NCI-H345 treated with DMSO at 0.1 percent for 48 hours (cell line): ENCODE results near the gene RELN.
"Not testable (repeated sequence)": the region's sequence is repeated elsewhere in the genome, so short reads cannot be mapped to it uniquely, and the experiment has no call there.

ENCODE experiments used
- DNase-seq: peaks from one replicate; lab custom pipeline; 2025; ENCODE audit not compliant: unreplicated experiment; lab: John Stamatoyannopoulos, UW

The RELN gene

GRCh38 chr7:103796327-103796962 lies 193.0 kb downstream of the RELN start:
- no peak for DNase-seq

GRCh38 chr7:103795787-103796186 lies 193.7 kb downstream of the RELN start:
- no peak for DNase-seq

- no peak for DNase-seq
Observed at GRCh38 chr7:103795107-103795506, 194.4 kb downstream of the RELN start.

GRCh38 chr7:103794424-103794823 lies 195.0 kb downstream of the RELN start:
- DNase-seq: no peak

GRCh38 chr7:103793614-103794013 lies 195.8 kb downstream of the RELN start:
- no peak for DNase-seq

- DNase-seq: no peak
Observed at GRCh38 chr7:103791894-103792293, 197.6 kb downstream of the RELN start.

- not testable (repeated sequence) for DNase-seq
Observed at GRCh38 chr7:103787041-103787440, 202.4 kb downstream of the RELN start.

GRCh38 chr7:103784646-103785286 lies 204.7 kb downstream of the RELN start:
- no peak for DNase-seq

GRCh38 chr7:103781409-103781808 lies 208.0 kb downstream of the RELN start:
- no peak for DNase-seq

GRCh38 chr7:103780561-103780960 lies 208.9 kb downstream of the RELN start:
- not testable (repeated sequence) for DNase-seq

- no peak for DNase-seq
Observed at GRCh38 chr7:103777440-103777839, 212.0 kb downstream of the RELN start.

- DNase-seq: no peak
Observed at GRCh38 chr7:103773726-103774125, 215.7 kb downstream of the RELN start.

- no peak for DNase-seq
Observed at GRCh38 chr7:103772171-103772773, 217.2 kb downstream of the RELN start.

- DNase-seq: no peak
Observed at GRCh38 chr7:103771294-103771693, 218.2 kb downstream of the RELN start.

- no peak for DNase-seq
Observed at GRCh38 chr7:103766660-103767059, 222.8 kb downstream of the RELN start.

- DNase-seq: no peak
Observed at GRCh38 chr7:103765901-103766300, 223.6 kb downstream of the RELN start.

- DNase-seq: no peak
Observed at GRCh38 chr7:103764901-103765300, 224.6 kb downstream of the RELN start.

- no peak for DNase-seq
Observed at GRCh38 chr7:103762877-103763276, 226.6 kb downstream of the RELN start.

- no peak for DNase-seq
Observed at GRCh38 chr7:103762065-103762760, 227.2 kb downstream of the RELN start.

GRCh38 chr7:103752995-103753394 lies 236.5 kb downstream of the RELN start:
- no peak for DNase-seq

- no peak for DNase-seq
Observed at GRCh38 chr7:103751311-103751880, 238.1 kb downstream of the RELN start.

- DNase-seq: no peak
Observed at GRCh38 chr7:103748680-103749079, 240.8 kb downstream of the RELN start.
